GM18520 (cell line): ENCODE measurements around the gene DMKN.
"Not testable (repeated sequence)": the region's sequence is repeated elsewhere in the genome, so short reads cannot be mapped to it uniquely, and the experiment has no call there.

Experiments
- ATAC-seq: cut with Tn5 transposase; IDR thresholded peaks from one replicate; pipeline ENCODE4 v1.9.1; 2021; ENCODE audit not compliant: unreplicated experiment

The DMKN gene

DNA sequence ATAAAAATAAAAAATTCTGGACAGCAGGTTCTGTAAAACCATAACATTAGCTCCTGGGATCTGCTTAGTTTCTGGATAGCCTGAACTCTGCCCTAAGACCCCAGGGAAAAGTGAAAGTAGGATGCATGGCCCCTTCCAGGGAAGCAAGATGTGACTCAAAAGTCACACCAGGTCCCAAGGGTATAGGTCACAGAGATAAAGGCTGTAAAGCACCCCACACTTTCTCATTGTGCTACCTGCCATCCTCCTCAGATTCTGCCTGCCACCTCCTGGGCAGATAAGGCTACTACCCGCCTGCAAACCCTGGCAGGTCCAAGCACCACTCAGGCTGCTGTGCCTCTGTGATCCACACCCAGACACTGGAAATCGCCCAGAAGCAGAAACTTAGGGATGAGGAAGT, 44.8 kb downstream of the DMKN start:
- ATAC-seq, result peak; percentile 90

GRCh38 chr19:35466259-35466658, 47.2 kb downstream of the DMKN start:
- no peak for ATAC-seq

DNA sequence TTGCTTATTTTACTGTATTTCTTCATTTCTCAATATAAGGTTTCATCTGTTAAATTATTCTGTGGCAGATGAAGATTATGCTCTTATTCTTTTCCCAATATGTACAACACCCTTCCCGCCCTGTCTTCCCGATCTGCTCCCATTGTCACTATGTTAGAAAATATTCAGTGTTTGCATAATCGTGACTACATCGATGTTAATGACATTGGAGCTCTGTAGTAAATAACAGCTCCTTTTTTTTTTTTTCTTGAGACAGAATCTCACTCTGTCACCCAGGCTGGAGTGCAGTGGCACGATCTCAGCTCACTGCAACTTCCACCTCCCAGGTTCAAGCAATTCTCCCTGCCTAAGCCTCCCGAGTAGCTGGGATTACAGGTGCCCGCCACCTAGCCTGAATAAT, 50.5 kb downstream of the DMKN start:
- not testable (repeated sequence) for ATAC-seq

DNA sequence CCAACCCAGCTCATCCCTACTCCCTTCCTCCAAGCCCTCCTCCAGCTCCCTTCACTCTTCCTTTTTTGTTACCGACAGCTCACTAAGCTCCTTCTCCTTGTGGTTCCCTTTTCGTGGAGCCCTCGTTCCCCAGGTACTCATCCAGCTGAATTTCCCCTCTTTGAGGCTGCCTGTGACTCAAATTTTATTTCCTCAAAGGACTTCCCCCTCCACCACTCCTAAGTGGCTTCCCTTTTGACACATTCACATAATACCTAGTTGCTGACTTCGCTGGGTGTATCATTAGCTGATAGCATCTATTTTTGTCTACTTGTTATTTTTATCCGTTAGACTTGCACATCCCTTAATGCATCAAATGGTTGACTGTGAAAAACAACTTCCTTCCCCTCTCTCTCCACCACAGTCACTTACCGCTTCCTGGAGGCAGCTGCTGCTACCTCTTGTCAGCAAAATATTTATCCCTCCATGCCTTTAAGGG, 50.9 kb downstream of the DMKN start:
- peak; percentile 66 for ATAC-seq

DNA sequence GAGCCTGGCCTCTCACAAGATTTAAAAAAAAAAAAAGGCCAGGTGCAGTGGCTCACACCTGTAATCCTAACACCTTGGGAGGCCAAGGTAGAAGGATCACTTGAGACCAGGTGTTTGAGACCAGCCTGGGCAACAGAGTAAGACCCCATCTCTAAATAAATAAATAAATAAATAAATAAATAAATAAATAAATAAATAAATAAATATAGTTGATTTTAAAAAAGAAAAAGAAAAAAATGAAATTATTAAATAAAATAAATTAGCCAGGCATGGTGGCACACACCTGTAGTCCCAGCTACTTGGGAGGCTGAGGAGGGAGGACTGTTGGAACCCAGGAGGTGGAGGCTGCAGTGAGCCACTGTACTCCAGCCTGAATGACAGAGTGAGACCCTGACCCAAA, 51.7 kb downstream of the DMKN start:
- ATAC-seq, result not testable (repeated sequence)

DNA sequence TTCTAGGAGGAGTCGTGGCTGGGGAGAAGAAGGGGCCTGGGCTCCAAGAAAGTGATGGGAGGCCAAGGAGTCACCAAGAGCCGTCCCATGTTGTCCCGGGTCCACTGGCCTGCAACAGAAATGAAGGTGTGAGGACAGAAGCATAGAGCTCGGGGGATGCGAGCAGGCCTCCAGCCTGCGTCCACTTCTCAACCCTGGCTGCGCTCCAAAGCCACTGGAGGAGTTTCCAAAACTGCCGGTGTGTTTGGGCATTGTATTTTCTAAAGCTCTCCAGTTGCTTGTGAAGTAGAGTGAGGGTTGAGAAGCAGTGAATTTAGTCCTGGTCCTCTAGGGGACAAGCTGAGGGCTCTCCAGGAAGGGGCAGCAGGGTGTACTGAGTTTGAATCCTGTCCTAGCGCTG, 52.4 kb downstream of the DMKN start:
- no peak for ATAC-seq

DNA sequence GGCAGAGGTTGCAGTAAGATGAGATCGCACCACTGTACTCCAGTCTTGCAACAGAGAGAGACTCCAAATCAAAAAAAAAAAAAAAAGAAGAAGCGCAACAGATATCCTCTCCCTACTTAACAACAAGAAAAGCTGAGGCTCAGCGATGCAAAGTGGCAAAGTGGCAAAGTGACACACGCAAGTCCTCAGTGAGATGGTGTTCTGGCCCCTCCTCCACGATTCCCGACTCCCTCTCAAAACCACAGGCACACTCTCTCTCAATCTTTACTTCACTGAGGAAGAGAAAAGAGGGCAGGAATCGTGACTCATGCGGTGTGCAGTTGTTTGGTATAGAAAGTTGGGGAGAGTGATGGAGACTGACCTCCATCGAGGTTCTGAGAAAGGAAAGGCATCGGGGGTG, 52.8 kb downstream of the DMKN start:
- no peak for ATAC-seq

- ATAC-seq, result no peak
These were observed 53.9 kb downstream of the DMKN start for GRCh38 chr19:35459414-35460082.

DNA sequence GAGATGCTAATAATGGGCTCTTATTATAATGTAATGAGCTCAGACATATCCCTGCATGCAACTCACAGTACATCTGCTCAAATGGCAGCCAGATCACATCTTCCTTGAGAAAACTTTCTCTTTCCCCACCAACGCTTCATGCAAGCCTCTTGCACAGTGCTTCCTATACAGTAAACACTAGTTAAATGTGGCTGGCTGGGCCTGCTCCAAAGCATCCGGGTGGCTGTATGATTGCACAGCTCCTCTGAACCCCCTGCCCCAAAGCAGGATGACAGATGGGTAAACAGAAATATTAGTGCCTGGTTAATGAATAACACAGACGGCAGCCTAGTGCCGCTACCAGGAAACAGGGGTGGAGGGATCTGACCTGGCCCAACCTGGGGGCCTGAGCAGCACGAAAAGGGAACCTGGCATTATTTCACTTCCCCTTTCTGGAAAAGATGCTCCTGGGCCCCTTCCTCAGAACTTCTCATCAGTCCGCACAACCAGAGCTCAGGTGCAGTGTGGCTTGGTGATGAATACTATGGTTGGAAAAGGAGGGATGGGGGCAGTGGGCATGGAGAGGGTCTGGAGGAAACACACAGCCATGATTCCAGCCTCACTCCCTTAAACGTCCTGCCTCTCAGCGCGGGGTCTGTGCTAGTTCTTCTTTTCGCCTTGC, 54.6 kb downstream of the DMKN start:
- no peak for ATAC-seq

- no peak for ATAC-seq
These were observed 55.3 kb downstream of the DMKN start for GRCh38 chr19:35458192-35458591.

GRCh38 chr19:35457173-35457572, 56.3 kb downstream of the DMKN start:
- no peak for ATAC-seq

- no peak for ATAC-seq
These were observed 57.7 kb downstream of the DMKN start for GRCh38 chr19:35455616-35456201.

GRCh38 chr19:35454663-35455062, 58.8 kb downstream of the DMKN start:
- no peak for ATAC-seq

DNA sequence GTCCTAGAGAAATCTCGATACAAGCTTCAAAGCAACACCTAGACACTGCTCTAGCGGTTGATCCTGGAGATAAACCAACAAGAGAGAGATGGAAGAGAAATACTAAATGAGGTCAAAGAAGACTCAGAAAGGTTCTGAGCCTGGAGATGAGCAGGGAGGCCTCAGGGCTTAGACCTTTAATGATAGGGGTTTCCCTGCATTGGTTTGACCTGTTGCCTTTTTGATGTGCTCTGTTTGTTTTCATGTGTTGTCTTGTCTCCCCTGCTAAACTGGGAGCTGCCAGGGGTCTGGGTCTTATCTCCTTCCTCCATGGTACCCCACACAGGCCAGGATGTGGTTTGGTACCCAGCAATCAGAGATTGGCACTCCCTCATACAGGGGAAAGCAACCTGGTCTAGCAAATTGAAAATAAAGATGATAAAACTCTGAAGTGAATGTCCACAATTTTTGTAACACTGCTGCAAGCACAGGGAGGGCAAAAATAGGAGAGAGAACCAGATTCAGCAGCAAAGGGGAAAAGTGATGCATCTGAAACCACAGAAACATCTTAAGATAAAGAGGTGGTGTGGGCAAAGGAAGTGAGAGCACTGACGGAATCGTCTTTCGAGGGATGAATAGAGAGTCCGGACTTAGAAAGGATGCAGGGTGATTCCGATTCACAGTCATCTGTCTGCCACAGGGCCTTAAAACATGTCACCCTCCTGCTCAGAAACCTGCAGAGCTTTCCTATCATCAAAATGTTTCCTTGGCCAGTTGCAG, 61.9 kb downstream of the DMKN start:
- ATAC-seq, result no peak

DNA sequence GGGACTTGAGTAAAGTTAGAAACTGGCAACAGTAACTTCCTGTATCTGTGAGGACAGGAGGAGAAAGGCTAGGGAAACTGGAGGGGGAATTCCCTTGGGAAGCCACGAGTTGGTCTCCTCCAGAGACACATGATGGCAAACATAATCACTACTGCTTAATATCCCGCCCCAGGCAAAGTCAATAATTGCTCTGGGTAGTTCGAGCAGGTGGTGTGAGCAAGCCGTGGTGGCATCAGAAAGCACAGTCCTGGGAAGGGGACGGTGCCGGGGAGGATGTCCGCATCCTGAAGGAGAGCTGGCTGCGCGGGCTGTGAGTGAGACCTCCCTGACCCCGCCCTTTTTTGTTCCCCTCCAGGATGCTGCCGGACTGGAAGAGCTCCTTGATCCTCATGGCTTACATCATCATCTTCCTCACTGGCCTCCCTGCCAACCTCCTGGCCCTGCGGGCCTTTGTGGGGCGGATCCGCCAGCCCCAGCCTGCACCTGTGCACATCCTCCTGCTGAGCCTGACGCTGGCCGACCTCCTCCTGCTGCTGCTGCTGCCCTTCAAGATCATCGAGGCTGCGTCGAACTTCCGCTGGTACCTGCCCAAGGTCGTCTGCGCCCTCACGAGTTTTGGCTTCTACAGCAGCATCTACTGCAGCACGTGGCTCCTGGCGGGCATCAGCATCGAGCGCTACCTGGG, 63.9 kb downstream of the DMKN start:
- ATAC-seq, result no peak

DNA sequence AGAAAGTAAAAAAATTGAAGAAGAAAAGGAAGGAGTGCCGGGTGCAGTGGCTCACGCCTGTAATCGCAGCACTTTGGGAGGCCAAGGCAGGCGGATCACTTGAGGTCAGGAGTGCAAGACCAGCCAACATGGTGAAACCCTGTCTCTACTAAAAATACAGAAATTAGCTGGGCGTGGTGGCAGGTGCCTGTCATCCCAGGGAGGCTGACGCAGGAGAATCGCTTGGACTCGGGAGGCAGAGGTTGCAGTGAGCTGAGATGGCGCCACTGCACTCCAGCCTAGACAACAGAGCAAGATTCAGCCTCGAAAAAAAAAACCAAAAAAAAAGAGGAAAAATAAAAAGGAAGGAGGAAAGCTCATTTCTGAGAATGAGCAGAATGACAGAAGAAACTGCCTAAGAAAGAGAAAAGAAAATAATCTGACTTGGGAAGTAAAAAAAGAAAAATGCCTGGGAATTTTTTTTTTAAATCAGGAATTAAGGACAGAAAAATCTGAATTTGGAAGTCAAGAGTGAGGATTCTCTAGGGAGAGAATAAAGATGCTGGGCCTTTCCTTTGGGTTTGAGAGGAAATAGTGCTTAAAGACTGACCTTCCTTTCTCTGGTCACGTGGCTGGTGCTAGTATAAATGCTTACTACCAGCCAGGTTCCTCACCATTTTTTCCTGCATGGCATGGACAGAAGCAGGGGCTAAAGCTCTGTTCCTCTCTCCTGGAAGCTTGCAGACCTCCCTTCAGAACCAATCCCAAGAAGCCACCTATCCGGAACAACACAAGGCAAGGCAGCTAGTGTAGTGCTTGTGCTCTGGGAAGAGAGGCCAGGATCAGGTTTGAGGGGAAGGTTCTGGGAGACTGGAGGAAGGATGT, 65.6 kb downstream of the DMKN start, which contains the start of gene FFAR2:
TSS of gene FFAR2 (plus strand) at position 652 of the 864 bp plus-strand sequence. CDS start 1,458 bp downstream, outside the sequence.
- ATAC-seq, result no peak
